Posterior cingulate gyrus (tissue), 11 donors: ENCODE measurements around the gene C6orf52.
"Not testable (repeated sequence)": the region's sequence is repeated elsewhere in the genome, so short reads cannot be mapped to it uniquely, and the experiment has no call there.

Experiments
- DNase-seq, 10 donors: peaks; one replicate each; pipeline versions ENCODE4 v3.0.0 to v3.0.0-alpha.2; 2020 to 2021; ENCODE audit warnings: mixed read lengths in 3 of 10
- intact Hi-C: fragments of 100-400 bp; cut with DNase I; formaldehyde crosslinking; loops from one replicate; pipeline ENCODE4 v1.15.1; 2023

C6orf52 gene

GRCh38 chr6:10694302-10695085 is at the start of gene C6orf52, which contains the start of gene PAK1IP1:
Gene C6orf52, minus strand, starts transcription at chr6:10694616. Its CDS starts 7,066 bp downstream, at chr6:10687550.
Gene PAK1IP1, plus strand, starts transcription at chr6:10694972. Its CDS starts 14 bp downstream, at chr6:10694986.
- peak; percentile 89 to 99 (median 94) for DNase-seq
- intact Hi-C loops: loop anchor here (1.0 to 10.0 kb wide), 5 partner anchors 29 to 843 kb away; partner anchors contain the start of genes TMEM14B, TMEM14C and TMEM170B

GRCh38 chr6:10743515-10743914 is 49.1 kb upstream of the C6orf52 start:
- no peak for DNase-seq
- intact Hi-C loops: loop anchor here (10.0 kb wide), 1 partner anchor 229 kb away; no protein-coding TSS in a partner anchor

GRCh38 chr6:10742251-10742650 is 47.8 kb upstream of the C6orf52 start:
- peak in 1 of 10 donors; percentile 51 for DNase-seq
- intact Hi-C loops: loop anchor here (10.0 kb wide), 1 partner anchor 227 kb away; no protein-coding TSS in a partner anchor

- peak in 1 of 10 donors; percentile 11 for DNase-seq
- intact Hi-C loops: loop anchor here (10.0 kb wide), 1 partner anchor 227 kb away; no protein-coding TSS in a partner anchor
Measured at GRCh38 chr6:10741643-10742042, 47.2 kb upstream of the C6orf52 start.

GRCh38 chr6:10740061-10740460 is 45.6 kb upstream of the C6orf52 start:
- DNase-seq: no peak
- intact Hi-C loops: loop anchor here (10.0 kb wide), 1 partner anchor 225 kb away; no protein-coding TSS in a partner anchor

- intact Hi-C loops: no loop called here
- DNase-seq: no peak
Measured at GRCh38 chr6:10736731-10737130, 42.3 kb upstream of the C6orf52 start.

GRCh38 chr6:10733863-10734262 is 39.4 kb upstream of the C6orf52 start:
- intact Hi-C loops: no loop called here
- no peak for DNase-seq

GRCh38 chr6:10733151-10733715 is 38.8 kb upstream of the C6orf52 start:
- no peak for DNase-seq

GRCh38 chr6:10730254-10730653 is 35.8 kb upstream of the C6orf52 start:
- peak in 1 of 10 donors; percentile 61 for DNase-seq
- intact Hi-C loops: no loop called here

More at GRCh38 chr6:10733151-10733715, 38.8 kb upstream of the C6orf52 start:
- intact Hi-C loops: no loop called here

- intact Hi-C loops: no loop called here
- peak in 6 of 10 donors; percentile 14 to 85 (median 46) for DNase-seq
Measured at GRCh38 chr6:10725716-10726115, 31.3 kb upstream of the C6orf52 start.

- intact Hi-C loops: no loop called here
Measured at GRCh38 chr6:10725044-10725443, 30.6 kb upstream of the C6orf52 start.

GRCh38 chr6:10723567-10723881 is 29.1 kb upstream of the C6orf52 start:
- intact Hi-C loops: loop anchor here (1.0 kb wide), 1 partner anchor 29 kb away; the partner anchor contains the start of genes C6orf52 and PAK1IP1
- DNase-seq: peak in 1 of 10 donors; percentile 4

More at GRCh38 chr6:10725044-10725443, 30.6 kb upstream of the C6orf52 start:
- DNase-seq: no peak

GRCh38 chr6:10722820-10723566 is 28.6 kb upstream of the C6orf52 start, which contains the start of gene TMEM14C:
Gene TMEM14C, plus strand, starts transcription at chr6:10723070. Its CDS starts 1,544 bp downstream, at chr6:10724614.
- DNase-seq: peak; percentile 94 to 100 (median 98)
- intact Hi-C loops: loop anchor here (1.0 kb wide), 2 partner anchors 24 to 29 kb away; partner anchors contain the start of genes C6orf52, PAK1IP1 and TMEM14B

- intact Hi-C loops: loop anchor here (1.0 kb wide), 1 partner anchor 25 kb away; the partner anchor contains the start of gene TMEM14B
Measured at GRCh38 chr6:10722570-10722819, 28.1 kb upstream of the C6orf52 start.

GRCh38 chr6:10721850-10722569 is 27.6 kb upstream of the C6orf52 start:
- intact Hi-C loops: loop anchor here (1.0 kb wide), 1 partner anchor 25 kb away; the partner anchor contains the start of gene TMEM14B
- no peak for DNase-seq

More at GRCh38 chr6:10722570-10722819, 28.1 kb upstream of the C6orf52 start:
- DNase-seq: no peak

- intact Hi-C loops: not testable (repeated sequence)
Measured at GRCh38 chr6:10720960-10721849, 26.8 kb upstream of the C6orf52 start.

GRCh38 chr6:10720265-10720959 is 26.0 kb upstream of the C6orf52 start:
- intact Hi-C loops: no loop called here
- peak in 5 of 10 donors; percentile 22 to 90 (median 32) for DNase-seq

More at GRCh38 chr6:10720960-10721849, 26.8 kb upstream of the C6orf52 start:
- DNase-seq: not testable (repeated sequence)

GRCh38 chr6:10719964-10720264 is 25.5 kb upstream of the C6orf52 start:
- intact Hi-C loops: no loop called here
- no peak for DNase-seq
